Renal cortex interstitium (tissue), 11 donors: ENCODE measurements around the gene TMEM138. TPM values are rescaled to one million over a fixed set of nuclear protein-coding genes. Genes with fewer than 3 reads are reported as not detected.
A peak's percentile ranks its signal among the peaks of the same experiment; 100 is the strongest.
"Not testable (repeated sequence)": the region's sequence is repeated elsewhere in the genome, so short reads cannot be mapped to it uniquely, and the experiment has no call there.

ENCODE experiments used
- DNase-seq, 11 donors: peaks; one replicate each; pipeline ENCODE4 v3.0.0-alpha.2; 2013; ENCODE audit warnings: low read depth in 9 of 11, low spot score in 4 of 11; ENCODE audit errors: extremely low read depth in 1 of 11
- polyA plus RNA-seq, 3 donors: library from polyadenylated mRNA; unstranded; fragments of 120-200 nt; gene quantifications; one replicate each; pipeline ENCODE4 v1.2.1, GENCODE V29; 2013; ENCODE audit not compliant: insufficient read length in 3 of 3

The TMEM138 gene
- polyA plus RNA-seq, 3 donors: 42.0 to 44.9 (median 43.1) TPM

- DNase-seq: no peak
Measured at GRCh38 chr11:61378713-61379313, 16.6 kb downstream of the TMEM138 start.

GRCh38 chr11:61380884-61381283 lies 18.7 kb downstream of the TMEM138 start:
- no peak for DNase-seq

GRCh38 chr11:61383859-61384258 lies 21.7 kb downstream of the TMEM138 start:
- not testable (repeated sequence) for DNase-seq

- no peak for DNase-seq
Measured at GRCh38 chr11:61384271-61385242, 22.4 kb downstream of the TMEM138 start.

- DNase-seq: no peak
Measured at GRCh38 chr11:61390161-61390560, 28.0 kb downstream of the TMEM138 start.

GRCh38 chr11:61392981-61393595 lies 30.9 kb downstream of the TMEM138 start:
- peak in 1 of 11 donors; percentile 8 for DNase-seq

GRCh38 chr11:61401173-61401572 lies 39.0 kb downstream of the TMEM138 start:
- DNase-seq: no peak

- no peak for DNase-seq
Measured at GRCh38 chr11:61401573-61401972, 39.4 kb downstream of the TMEM138 start.

- no peak for DNase-seq
Measured at GRCh38 chr11:61403658-61404057, 41.5 kb downstream of the TMEM138 start.

GRCh38 chr11:61404103-61404502 lies 41.9 kb downstream of the TMEM138 start:
- DNase-seq: no peak

GRCh38 chr11:61404641-61405040 lies 42.5 kb downstream of the TMEM138 start:
- DNase-seq: no peak

GRCh38 chr11:61406067-61406466 lies 43.9 kb downstream of the TMEM138 start:
- no peak for DNase-seq

GRCh38 chr11:61406991-61407728 lies 45.0 kb downstream of the TMEM138 start:
- no peak for DNase-seq

- DNase-seq: no peak
Measured at GRCh38 chr11:61411589-61411988, 49.4 kb downstream of the TMEM138 start.

- no peak for DNase-seq
Measured at GRCh38 chr11:61413496-61413895, 51.3 kb downstream of the TMEM138 start.

- DNase-seq: no peak
Measured at GRCh38 chr11:61414547-61414946, 52.4 kb downstream of the TMEM138 start.

GRCh38 chr11:61415381-61415780 lies 53.2 kb downstream of the TMEM138 start:
- no peak for DNase-seq

- DNase-seq: no peak
Measured at GRCh38 chr11:61416941-61417340, 54.8 kb downstream of the TMEM138 start.

GRCh38 chr11:61417670-61418069 lies 55.5 kb downstream of the TMEM138 start:
- DNase-seq: no peak
